ENCODE measurements around the gene WWOX. TPM values are rescaled to one million over a fixed set of nuclear protein-coding genes. Genes with fewer than 3 reads are reported as not detected.

WWOX gene
- total and polyA plus RNA-seq, 2 of the 13 experiments (the other 11 are each of a cell fraction or from before 2014, with no cell fraction given): 9.1 to 37.4 TPM

DNA sequence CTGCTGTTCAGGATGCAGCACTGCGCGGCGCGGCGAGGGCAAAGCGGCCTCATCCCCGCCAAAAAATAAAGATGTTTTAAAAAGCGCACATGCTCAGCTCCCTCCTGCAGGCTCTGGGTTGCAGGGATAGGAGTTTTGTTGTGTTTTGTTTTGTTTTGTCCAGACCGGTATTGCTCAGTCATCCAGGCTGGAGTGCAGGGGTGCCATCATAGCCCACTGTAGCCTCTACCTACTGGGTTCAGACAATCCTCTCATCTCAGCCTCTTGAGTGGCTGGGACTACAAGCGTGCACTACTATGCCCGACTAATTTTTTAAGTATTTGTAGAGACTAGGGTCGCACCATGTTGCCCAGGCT lies 636 bp downstream of the WWOX start (continued):
- TF ChIP-seq GLI4 (CRISPR knock-in tag; IDR thresholded peaks at IDR 0.05; ENCODE audit: borderline replicate concordance) (0 out of 2 replicates have a peak, but pooled peaks have one; percentile 13), ZNF552 (CRISPR knock-in tag; IDR thresholded peaks at IDR 0.05; ENCODE audit: borderline replicate concordance) (no peak), GFI1 (CRISPR knock-in tag; IDR thresholded peaks at IDR 0.05; ENCODE audit: borderline replicate concordance) (peak; percentile 6; the same call in 1 of the 2 replicates), REPIN1 (CRISPR knock-in tag; IDR thresholded peaks at IDR 0.05; ENCODE audit: borderline replicate concordance, low read depth) (no peak), ZNF530 (CRISPR knock-in tag; IDR thresholded peaks at IDR 0.05; ENCODE audit: low read depth) (no peak), ZNF44 (CRISPR knock-in tag; IDR thresholded peaks at IDR 0.05) (no peak), GZF1 (CRISPR knock-in tag; IDR thresholded peaks at IDR 0.05) (no peak), ZMYM2 (CRISPR knock-in tag; IDR thresholded peaks at IDR 0.05) (no peak), GLMP (CRISPR knock-in tag; IDR thresholded peaks at IDR 0.05; ENCODE audit: borderline replicate concordance) (no peak), MIXL1 (CRISPR knock-in tag; IDR thresholded peaks at IDR 0.05) (no peak), ZFP41 (CRISPR knock-in tag; IDR thresholded peaks at IDR 0.05; ENCODE audit: borderline replicate concordance) (no peak), ZNF563 (CRISPR knock-in tag; IDR thresholded peaks at IDR 0.05) (0 out of 2 replicates have a peak, but pooled peaks have one; percentile 86), NR3C1 (CRISPR knock-in tag; IDR thresholded peaks at IDR 0.05) (no peak), DMAP1 (CRISPR knock-in tag; IDR thresholded peaks at IDR 0.05) (no peak), MAX (IDR thresholded peaks at IDR 0.05) (peak; percentile 41; the same call in 1 of the 2 replicates)
- TF ChIP-seq, protein P1, sequence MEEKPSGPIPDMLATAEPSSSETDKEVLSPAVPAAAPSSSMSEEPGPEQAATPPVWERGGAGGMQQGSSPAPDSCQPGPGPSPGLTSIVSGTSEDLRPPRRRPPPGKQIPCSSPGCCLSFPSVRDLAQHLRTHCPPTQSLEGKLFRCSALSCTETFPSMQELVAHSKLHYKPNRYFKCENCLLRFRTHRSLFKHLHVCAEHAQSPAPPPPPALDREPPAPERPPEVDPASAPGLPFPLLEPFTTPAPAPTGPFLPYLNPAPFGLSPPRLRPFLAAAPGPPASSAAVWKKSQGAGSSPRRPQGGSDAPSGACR (CRISPR knock-in tag; IDR thresholded peaks at IDR 0.05): no peak
- TF ChIP-seq, protein P2, sequence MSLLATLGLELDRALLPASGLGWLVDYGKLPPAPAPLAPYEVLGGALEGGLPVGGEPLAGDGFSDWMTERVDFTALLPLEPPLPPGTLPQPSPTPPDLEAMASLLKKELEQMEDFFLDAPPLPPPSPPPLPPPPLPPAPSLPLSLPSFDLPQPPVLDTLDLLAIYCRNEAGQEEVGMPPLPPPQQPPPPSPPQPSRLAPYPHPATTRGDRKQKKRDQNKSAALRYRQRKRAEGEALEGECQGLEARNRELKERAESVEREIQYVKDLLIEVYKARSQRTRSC (CRISPR knock-in tag; IDR thresholded peaks at IDR 0.05; ENCODE audit: low read depth): no peak
- TF ChIP-seq, protein P3, sequence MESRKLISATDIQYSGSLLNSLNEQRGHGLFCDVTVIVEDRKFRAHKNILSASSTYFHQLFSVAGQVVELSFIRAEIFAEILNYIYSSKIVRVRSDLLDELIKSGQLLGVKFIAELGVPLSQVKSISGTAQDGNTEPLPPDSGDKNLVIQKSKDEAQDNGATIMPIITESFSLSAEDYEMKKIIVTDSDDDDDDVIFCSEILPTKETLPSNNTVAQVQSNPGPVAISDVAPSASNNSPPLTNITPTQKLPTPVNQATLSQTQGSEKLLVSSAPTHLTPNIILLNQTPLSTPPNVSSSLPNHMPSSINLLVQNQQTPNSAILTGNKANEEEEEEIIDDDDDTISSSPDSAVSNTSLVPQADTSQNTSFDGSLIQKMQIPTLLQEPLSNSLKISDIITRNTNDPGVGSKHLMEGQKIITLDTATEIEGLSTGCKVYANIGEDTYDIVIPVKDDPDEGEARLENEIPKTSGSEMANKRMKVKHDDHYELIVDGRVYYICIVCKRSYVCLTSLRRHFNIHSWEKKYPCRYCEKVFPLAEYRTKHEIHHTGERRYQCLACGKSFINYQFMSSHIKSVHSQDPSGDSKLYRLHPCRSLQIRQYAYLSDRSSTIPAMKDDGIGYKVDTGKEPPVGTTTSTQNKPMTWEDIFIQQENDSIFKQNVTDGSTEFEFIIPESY (CRISPR knock-in tag; IDR thresholded peaks at IDR 0.05): no peak
- TF ChIP-seq, protein P4, sequence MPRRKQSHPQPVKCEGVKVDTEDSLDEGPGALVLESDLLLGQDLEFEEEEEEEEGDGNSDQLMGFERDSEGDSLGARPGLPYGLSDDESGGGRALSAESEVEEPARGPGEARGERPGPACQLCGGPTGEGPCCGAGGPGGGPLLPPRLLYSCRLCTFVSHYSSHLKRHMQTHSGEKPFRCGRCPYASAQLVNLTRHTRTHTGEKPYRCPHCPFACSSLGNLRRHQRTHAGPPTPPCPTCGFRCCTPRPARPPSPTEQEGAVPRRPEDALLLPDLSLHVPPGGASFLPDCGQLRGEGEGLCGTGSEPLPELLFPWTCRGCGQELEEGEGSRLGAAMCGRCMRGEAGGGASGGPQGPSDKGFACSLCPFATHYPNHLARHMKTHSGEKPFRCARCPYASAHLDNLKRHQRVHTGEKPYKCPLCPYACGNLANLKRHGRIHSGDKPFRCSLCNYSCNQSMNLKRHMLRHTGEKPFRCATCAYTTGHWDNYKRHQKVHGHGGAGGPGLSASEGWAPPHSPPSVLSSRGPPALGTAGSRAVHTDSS (CRISPR knock-in tag; conservative IDR thresholded peaks at IDR 0.05): no peak
- TF ChIP-seq, protein P5, sequence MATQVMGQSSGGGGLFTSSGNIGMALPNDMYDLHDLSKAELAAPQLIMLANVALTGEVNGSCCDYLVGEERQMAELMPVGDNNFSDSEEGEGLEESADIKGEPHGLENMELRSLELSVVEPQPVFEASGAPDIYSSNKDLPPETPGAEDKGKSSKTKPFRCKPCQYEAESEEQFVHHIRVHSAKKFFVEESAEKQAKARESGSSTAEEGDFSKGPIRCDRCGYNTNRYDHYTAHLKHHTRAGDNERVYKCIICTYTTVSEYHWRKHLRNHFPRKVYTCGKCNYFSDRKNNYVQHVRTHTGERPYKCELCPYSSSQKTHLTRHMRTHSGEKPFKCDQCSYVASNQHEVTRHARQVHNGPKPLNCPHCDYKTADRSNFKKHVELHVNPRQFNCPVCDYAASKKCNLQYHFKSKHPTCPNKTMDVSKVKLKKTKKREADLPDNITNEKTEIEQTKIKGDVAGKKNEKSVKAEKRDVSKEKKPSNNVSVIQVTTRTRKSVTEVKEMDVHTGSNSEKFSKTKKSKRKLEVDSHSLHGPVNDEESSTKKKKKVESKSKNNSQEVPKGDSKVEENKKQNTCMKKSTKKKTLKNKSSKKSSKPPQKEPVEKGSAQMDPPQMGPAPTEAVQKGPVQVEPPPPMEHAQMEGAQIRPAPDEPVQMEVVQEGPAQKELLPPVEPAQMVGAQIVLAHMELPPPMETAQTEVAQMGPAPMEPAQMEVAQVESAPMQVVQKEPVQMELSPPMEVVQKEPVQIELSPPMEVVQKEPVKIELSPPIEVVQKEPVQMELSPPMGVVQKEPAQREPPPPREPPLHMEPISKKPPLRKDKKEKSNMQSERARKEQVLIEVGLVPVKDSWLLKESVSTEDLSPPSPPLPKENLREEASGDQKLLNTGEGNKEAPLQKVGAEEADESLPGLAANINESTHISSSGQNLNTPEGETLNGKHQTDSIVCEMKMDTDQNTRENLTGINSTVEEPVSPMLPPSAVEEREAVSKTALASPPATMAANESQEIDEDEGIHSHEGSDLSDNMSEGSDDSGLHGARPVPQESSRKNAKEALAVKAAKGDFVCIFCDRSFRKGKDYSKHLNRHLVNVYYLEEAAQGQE (IDR thresholded peaks at IDR 0.05; ENCODE audit: borderline replicate concordance in 1 of 2, low read depth in 1 of 2, low read length in 2 of 2): 0 out of 4 replicates have a peak, but pooled peaks of 1 of the 2 experiments have one; percentile 39
